DMS114 treated with DMSO at 0.1 percent for 48 hours (cell line): Measurements from ENCODE around the gene TLE5.
"Not testable (repeated sequence)": the region's sequence is repeated elsewhere in the genome, so short reads cannot be mapped to it uniquely, and the experiment has no call there.

Source experiments
- DNase-seq: peaks from one replicate; lab custom pipeline; 2025; ENCODE audit not compliant: unreplicated experiment; lab: John Stamatoyannopoulos, UW

Gene TLE5

GRCh38 chr19:3061182-3062161, 823 bp downstream of the TLE5 start:
- no peak for DNase-seq

- no peak for DNase-seq
Measured at GRCh38 chr19:3060857-3061181, 1.5 kb downstream of the TLE5 start.

DNA sequence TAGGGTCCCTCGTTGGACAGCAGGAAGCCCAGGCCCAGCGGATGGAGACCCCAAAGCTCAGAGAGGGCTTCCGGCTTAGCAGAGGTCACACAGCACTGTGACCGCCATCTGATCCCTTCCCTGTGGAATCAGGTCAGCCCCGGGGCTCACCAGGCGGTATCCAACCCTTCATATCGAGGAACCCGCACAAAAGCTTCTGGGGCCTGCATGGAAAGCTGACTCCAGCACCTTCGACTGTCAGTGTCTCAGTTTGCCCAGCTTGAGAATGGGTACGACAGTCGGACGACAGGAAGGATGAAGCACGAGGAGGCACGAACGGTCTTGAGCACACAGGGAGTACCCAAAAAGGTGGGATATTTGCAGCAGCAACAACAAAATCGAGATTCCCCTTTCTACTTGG, 2.6 kb downstream of the TLE5 start:
- DNase-seq, result no peak

- DNase-seq, result no peak
Measured at GRCh38 chr19:3058821-3059314, 3.4 kb downstream of the TLE5 start.

DNA sequence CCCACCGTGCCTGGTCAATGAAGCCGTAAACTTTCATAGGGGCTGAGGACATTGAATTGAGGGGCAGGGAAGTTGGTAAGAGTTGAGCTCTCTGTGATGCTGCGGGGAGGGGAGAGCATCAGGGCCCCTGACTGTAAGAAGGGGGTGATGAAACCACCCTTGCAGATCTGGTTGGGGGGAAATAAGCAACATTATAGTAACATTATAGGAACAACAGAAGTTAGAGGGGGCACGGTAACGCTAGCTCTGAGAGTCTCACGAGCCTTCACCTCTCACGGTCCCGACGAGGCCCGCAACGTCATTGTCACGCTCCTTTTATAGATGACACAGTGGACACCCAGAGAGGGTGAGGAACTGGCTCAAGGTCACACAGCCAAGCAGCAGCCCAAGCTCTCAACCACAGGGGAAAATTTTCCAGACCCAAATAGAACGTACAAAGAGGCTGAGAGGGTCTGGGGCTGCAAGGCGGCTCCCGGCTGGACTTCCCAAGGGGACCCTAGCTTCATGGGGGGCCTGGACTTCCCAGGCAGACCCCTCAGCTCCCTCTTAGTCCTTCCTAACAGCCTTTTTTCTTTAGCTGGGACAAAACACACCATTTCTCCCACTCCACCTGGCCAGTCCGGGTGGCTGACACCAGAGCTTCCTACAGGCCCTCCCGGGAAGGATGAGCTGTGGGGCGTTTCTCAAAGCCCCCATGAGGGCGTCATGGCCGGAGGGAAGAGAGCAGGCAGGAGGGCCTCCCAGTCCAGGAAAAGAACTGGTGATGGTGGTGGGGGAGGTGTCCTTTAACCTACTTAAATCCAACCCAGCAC, 4.1 kb downstream of the TLE5 start:
- DNase-seq, result no peak

DNA sequence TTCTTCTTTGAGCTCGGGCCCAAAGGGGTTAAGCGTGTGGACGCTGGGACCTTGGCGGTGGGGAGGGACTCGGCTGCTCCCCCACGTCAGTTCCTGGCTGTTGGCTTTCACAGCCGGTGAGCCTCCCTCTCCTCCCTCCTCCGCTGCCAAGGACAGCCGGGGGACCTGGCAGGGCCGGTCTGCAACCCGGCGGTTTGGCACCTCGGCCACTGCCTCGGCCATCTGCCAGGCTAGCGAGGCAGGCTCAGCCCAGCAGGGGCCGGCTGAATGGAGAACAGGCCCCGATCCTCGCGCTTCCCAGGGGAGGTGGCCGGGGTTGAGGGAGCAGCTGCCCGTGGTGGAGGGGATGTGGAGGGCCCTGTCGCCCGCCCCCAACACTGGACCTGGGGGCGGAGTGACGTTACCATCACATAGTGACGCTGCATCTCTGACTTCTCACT, 5.0 kb downstream of the TLE5 start:
- no peak for DNase-seq

- DNase-seq, result no peak
Measured at GRCh38 chr19:3056417-3057088, 5.7 kb downstream of the TLE5 start.

DNA sequence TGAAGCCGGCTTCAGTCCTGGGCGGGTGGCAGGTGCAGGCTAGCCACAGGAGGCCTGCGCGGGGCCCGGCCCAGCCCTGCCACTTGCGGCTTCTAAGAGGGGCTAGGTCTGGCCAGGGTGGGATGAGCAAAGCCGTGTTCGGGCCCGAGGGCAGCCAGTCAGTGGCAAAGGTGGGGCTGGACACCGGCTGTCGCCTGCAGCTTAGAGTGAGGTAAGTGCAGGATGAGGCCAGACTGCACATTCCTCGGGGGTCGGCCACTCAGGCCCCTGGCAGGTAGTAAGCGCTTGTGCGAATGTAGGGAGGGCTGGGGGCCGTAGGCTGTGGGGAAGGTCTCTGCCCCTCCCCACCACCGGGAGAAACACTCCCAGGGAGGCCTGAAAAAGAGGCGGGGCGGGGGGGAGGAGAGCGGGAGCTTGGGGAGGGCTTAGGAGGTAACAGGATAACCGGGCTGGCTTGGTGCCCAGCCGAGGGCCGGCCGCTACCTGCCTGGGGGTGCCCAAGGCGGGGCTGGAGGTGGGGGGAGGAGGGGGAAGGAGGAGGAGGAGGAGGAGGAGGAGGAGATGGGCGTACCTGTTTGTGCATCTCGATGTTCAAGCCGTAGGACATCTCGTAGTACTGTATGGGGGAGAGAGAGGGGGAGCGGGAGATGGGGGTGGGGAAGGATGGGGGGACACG, 6.4 kb downstream of the TLE5 start:
- no peak for DNase-seq

DNA sequence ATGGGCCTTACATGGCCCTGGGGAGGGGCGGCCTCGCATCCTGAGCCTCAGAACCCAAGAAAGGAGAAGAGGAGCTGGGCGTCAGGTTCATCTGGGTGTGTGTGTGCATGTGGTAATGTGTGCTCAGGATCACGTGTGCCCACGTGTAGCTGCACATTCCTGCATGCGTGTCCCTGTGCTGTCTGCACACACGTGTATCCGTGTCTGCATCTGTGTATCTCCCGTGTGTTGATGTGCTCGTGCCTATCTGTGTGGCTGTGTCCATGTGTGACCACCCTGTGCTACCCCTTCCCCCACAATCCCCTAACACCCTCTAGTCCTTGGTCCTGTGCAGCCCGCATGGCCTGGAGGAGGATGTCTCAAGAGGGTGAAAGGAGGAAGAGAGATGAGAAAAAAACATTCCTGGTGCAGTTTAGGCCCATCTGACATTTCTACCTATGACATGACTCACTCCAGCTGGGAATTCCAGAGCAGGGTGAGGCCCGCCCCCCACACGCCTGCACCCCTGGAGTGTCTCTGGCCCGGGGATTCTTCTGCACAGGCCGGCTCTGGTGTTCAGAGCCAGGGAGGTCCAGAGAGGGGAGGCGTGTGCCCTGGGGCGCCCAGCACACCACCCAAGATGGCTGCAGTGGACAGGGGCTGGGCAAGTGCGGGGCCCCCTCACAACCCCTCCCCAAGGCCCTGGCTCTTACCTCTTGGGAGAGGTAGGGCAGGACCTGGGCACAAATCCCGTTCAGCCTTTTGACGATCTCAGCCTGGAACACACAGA, 7.1 kb downstream of the TLE5 start:
- DNase-seq, result no peak

DNA sequence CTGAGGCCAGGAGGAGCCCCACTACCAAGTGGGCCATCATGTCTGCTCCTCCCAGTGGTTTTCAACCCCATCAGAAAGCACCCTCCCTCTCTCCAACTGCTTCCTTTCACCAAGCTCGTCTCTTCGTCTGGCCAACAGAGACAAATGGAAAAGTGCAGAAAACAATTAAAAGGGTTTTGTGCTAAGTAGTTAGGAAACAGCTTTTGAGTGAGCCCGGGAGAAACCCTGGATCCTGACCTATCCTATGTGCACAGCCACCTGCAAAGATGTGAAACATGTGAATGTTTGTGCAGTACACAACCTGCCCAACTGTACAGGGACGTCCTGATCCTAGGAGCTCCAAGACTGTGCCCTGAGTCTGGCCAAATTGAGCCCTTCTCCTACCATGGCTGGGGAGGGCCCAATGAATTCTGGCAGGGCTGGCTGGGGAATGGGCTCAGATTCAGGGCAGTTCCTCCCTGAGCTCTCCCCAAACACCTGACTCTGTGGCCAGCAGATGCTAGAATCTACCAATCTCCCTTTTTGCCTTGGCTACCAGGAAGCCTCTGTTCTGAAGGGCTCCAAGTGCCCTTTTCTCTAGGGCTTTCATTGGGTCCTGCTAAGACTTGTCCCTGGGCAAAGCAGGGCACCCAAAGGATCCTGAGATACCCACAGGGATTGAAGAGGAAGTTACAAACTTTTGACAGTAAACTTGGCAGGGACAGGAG, 7.9 kb downstream of the TLE5 start:
- DNase-seq, result no peak

DNA sequence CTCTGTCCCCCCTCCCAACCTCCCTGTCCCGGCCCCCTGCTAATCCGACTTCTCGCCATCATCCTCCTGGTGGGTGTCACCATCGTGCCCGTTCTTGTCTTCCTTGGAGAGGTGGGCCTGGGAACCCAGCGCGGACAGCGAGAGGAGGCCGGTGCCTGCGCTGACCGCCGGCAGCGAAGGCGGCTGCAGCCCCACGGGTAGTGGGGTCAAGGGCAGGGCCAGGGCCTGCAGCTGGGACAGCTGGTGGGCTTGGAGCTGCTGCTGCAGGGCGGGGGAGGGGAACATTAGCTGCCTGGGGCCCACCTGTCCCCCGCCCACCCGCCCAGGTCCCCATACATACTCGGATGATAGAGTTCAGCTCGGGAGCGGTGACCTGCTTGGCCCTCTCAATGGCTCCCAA, 8.5 kb downstream of the TLE5 start:
- no peak for DNase-seq

GRCh38 chr19:3053218-3053621, 9.1 kb downstream of the TLE5 start:
- DNase-seq, result no peak

- not testable (repeated sequence) for DNase-seq
Measured at GRCh38 chr19:3050016-3050415, 12.3 kb downstream of the TLE5 start.

DNA sequence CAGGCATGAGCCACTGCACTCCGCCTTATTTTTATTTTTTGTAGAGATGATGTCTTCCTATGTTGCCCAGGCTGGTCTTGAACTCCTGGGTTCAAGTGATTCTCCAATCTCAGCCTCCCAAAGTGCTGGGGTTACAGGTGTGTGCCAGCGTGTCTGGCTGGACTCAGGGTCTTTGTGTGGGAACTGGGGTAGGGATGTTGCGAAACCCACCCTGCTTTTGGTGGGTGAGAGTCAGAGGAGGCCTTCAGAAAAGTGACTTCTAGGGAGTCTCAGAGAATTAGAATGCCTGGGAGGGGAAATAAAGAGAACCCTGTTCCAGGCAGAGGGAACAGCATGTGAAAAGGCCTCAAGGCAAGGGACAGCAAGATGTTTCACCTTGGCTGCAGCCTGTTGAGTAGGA, 13.2 kb downstream of the TLE5 start:
- no peak for DNase-seq

- no peak for DNase-seq
Measured at GRCh38 chr19:3048190-3048533, 14.1 kb downstream of the TLE5 start.

DNA sequence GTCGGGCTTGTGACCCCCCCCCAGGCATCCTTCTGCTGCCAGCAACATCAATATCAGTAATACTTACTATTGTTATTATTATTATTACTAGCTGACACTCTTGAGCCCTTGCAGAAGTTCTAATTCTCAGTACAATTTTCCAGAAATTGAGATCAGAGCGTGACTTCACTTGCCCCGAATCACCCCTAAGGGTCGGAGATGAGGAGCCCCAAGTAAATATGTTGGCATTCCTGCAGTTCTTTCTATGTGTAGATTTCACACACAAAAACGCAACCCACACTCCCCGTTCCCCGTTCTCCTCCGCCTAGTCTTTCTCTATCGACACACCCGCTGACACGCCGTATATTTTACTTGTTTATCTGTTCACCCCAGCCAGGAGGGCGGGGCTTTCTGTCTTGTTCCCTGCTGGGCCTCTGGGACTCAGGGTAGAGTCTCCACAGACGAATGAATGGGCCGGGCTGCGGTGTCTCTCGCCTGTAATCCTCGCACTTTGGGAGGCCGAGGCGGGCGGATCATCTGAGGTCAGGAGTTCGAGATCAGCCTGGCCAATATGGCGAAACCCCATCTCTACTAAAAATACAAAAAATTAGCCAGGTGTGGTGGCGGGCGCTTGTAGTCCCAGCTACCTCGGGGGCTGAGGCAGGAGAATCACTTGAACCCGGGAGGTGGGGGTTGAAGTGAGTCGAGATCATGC, 14.7 kb downstream of the TLE5 start:
- no peak for DNase-seq

DNA sequence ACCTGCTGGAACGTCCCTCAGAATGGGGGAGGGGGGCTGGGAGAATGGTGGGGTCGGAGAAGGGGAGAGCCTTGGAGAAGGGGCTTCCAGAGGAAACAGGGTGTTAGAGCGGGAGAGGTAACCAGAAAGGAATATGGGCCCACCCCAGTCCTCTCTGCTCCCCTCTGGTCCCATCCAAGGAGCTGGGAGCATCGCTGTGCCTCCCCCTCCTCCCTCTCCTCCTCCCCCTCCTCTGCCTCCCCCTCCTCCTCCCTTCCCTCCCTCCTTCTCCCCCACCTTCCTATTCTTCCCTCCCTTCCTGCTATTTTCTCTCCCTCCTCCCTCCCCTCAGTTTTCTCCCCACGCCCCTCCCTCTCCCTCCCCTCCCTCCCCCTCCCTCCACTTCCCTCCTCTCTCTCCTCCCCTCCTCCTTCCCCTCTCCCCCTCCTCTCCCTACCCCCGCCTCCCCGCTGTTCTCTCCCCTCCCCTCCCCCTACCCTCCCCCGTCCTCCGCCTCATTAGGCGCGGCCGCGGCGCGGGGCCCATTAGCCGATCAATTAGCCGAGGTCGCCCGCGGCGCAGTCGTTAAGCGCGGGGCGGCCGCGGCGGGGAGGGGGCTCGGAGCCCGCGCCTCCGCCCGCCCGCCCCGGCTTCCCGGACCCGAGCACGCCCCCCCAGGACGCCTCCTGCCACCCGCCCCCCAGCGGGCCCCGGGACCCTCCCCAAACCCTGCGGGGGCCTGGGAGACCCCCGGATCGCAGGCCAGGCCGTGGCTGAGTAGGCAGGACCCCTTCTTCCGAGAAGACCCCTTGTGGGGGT, 15.4 kb downstream of the TLE5 start:
- DNase-seq, result no peak
